Neural progenitor cell (in vitro differentiated cells): Measurements from ENCODE around the gene DDAH1. TPM values are rescaled to one million over a fixed set of nuclear protein-coding genes. Genes with fewer than 3 reads are reported as not detected.

Experiments
- DNase-seq: peaks from one replicate; pipeline ENCODE4 v3.0.0-alpha.2; 2016; ENCODE audit warnings: low spot score
- H2AFZ ChIP-seq: fragments of 200-600 bp; sonication (generic); replicated peaks from 2 replicates; pipeline ENCODE4 v1.6.1; 2016; ENCODE audit warnings: antibody characterized with exemption
- H3F3A ChIP-seq: fragments of 200-600 bp; sonication (generic); 2 replicates; pipeline ENCODE4 v1.6.1; 2016; ENCODE audit warnings: antibody characterized with exemption, low read depth
- H3K27ac ChIP-seq: fragments of 200-600 bp; sonication (generic); 2 replicates; pipeline ENCODE4 v1.5.1; 2016; ENCODE audit warnings: mild to moderate bottlenecking
- H3K27me3 ChIP-seq: fragments of 200-600 bp; sonication (generic); 2 replicates; pipeline ENCODE4 v1.6.1; 2016; ENCODE audit warnings: mild to moderate bottlenecking, moderate library complexity
- H3K36me3 ChIP-seq: fragments of 200-600 bp; sonication (generic); 2 replicates; pipeline ENCODE4 v1.5.1; 2016
- H3K4me1 ChIP-seq: fragments of 200-600 bp; sonication (generic); 2 replicates; pipeline ENCODE4 v1.6.1; 2016; ENCODE audit warnings: mixed run types
- H3K4me2 ChIP-seq: fragments of 200-600 bp; sonication (generic); 2 replicates; pipeline ENCODE4 v1.6.1; 2016
- H3K4me3 ChIP-seq: fragments of 200-600 bp; sonication (generic); 2 replicates; pipeline ENCODE4 v1.5.1; 2016
- H3K79me2 ChIP-seq: fragments of 200-600 bp; sonication (generic); 2 replicates; pipeline ENCODE4 v1.6.1; 2016; ENCODE audit warnings: low read depth
- H3K9ac ChIP-seq: fragments of 200-600 bp; sonication (generic); 2 replicates; pipeline ENCODE4 v1.6.1; 2016
- H3K9me3 ChIP-seq: fragments of 200-600 bp; sonication (generic); 2 replicates; pipeline ENCODE4 v1.5.1; 2016; ENCODE audit warnings: low read depth
- H4K20me1 ChIP-seq: fragments of 200-600 bp; sonication (generic); 2 replicates; pipeline ENCODE4 v1.6.1; 2016; ENCODE audit warnings: low read depth
- H3K27ac Mint-ChIP-seq: 3 replicates; pipeline ENCODE4 v1.8.0; 2021; ENCODE audit warnings: mixed read lengths
- H3K27me3 Mint-ChIP-seq: 2 replicates; pipeline ENCODE4 v1.8.0; 2022; ENCODE audit warnings: low read depth, mild to moderate bottlenecking, inconsistent platforms, moderate library complexity, mixed read lengths; ENCODE audit not compliant: insufficient read depth
- H3K36me3 Mint-ChIP-seq: 3 replicates; pipeline ENCODE4 v1.8.0; 2021; ENCODE audit warnings: mixed read lengths
- H3K4me1 Mint-ChIP-seq: 3 replicates; pipeline ENCODE4 v1.8.0; 2021; ENCODE audit warnings: mixed read lengths
- H3K4me3 Mint-ChIP-seq: 3 replicates; pipeline ENCODE4 v1.8.0; 2021; ENCODE audit warnings: mild to moderate bottlenecking, moderate library complexity, mixed read lengths
- H3K9me3 Mint-ChIP-seq: 3 replicates; pipeline ENCODE4 v1.8.0; 2020; ENCODE audit warnings: mixed read lengths
- EZH2 ChIP-seq: fragments of 200-600 bp; sonication (generic); IDR thresholded peaks from 2 replicates; pipeline ENCODE4 v1.6.1; 2017; ENCODE audit warnings: antibody characterized with exemption, mild to moderate bottlenecking, moderate library complexity
- EZH2phosphoT487 ChIP-seq: fragments of 200-600 bp; sonication (generic); IDR thresholded peaks from 2 replicates; pipeline ENCODE4 v1.6.1; 2017; ENCODE audit warnings: antibody characterized with exemption
- total RNA-seq: library from RNA; depleted of rRNA; stranded (reverse); fragments of >200 nt; gene quantifications from 2 replicates; pipeline ENCODE4 v1.2.3, GENCODE V29; 2015; ENCODE audit warnings: low replicate concordance
- TF ChIP-seq, protein P1 (sequence below): fragments of 200-600 bp; sonication (generic); IDR thresholded peaks from 2 replicates; pipeline ENCODE4 v1.5.1; 2017; ENCODE audit warnings: antibody characterized with exemption, mild to moderate bottlenecking

Gene DDAH1
- total RNA-seq, 1 donor from 2014 or later, result 23.1 TPM

GRCh38 chr1:85397490-85398032 is 67.4 kb downstream of the DDAH1 start:
- H3K4me1 Mint-ChIP-seq, result peaks cover 23% of the 10 kb centered on the region
- no peaks in the 10 kb centered on the region for H3K36me3 ChIP-seq
- peak overlapping the region; percentile 67 for H3K27ac Mint-ChIP-seq
- H3K9me3 ChIP-seq, result peaks cover 6% of the 10 kb centered on the region
- H3K27me3 ChIP-seq, result no peaks in the 10 kb centered on the region
- TF ChIP-seq EZH2phosphoT487 (no peak), EZH2 (no peak)
- TF ChIP-seq, protein P1, sequence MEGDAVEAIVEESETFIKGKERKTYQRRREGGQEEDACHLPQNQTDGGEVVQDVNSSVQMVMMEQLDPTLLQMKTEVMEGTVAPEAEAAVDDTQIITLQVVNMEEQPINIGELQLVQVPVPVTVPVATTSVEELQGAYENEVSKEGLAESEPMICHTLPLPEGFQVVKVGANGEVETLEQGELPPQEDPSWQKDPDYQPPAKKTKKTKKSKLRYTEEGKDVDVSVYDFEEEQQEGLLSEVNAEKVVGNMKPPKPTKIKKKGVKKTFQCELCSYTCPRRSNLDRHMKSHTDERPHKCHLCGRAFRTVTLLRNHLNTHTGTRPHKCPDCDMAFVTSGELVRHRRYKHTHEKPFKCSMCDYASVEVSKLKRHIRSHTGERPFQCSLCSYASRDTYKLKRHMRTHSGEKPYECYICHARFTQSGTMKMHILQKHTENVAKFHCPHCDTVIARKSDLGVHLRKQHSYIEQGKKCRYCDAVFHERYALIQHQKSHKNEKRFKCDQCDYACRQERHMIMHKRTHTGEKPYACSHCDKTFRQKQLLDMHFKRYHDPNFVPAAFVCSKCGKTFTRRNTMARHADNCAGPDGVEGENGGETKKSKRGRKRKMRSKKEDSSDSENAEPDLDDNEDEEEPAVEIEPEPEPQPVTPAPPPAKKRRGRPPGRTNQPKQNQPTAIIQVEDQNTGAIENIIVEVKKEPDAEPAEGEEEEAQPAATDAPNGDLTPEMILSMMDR, result no peak
- H3K4me3 ChIP-seq, result no peak overlapping the region
- H3K4me2 ChIP-seq, result peak overlapping the region; percentile 25
- H3K79me2 ChIP-seq, result no peaks in the 10 kb centered on the region
- H3K27ac ChIP-seq, result no peak overlapping the region
- H3K4me1 ChIP-seq, result peaks cover 15% of the 10 kb centered on the region
- no peaks in the 10 kb centered on the region for H4K20me1 ChIP-seq
- no peak overlapping the region for H2AFZ ChIP-seq
- peaks cover 5% of the 10 kb centered on the region for H3K36me3 Mint-ChIP-seq
- H3K4me3 Mint-ChIP-seq, result no peak overlapping the region
- H3F3A ChIP-seq, result no peaks in the 10 kb centered on the region
- peak; percentile 39 for DNase-seq
- no peak overlapping the region for H3K9ac ChIP-seq
- H3K27me3 Mint-ChIP-seq, result no peaks in the 10 kb centered on the region
- peaks cover 5% of the 10 kb centered on the region for H3K9me3 Mint-ChIP-seq

DNA sequence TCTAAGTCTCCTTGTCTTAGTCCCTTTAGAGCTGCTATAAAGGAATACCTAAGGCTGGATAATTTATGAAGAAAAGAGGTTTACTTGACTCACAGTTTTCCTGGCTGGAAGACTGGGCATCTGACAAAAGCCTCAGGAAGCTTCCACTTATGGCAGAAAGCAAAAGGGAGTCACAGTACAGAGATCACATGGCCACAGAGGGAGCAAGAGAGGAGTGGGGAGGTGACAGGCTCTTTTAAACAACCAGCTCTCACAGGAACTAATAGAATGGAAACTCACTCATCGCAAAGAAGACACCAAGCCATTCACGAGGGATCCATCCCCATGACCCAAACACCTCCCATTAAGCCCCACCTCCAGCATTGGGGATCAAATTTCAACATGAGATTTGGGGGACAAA is 68.8 kb downstream of the DDAH1 start:
- Mint-ChIP-seq H3K27ac (no peak overlapping the region), H3K27me3 (no peaks in the 10 kb centered on the region), H3K4me3 (no peak overlapping the region), H3K36me3 (peaks cover 5% of the 10 kb centered on the region), H3K4me1 (peaks cover 23% of the 10 kb centered on the region), H3K9me3 (peaks cover 5% of the 10 kb centered on the region)
- Histone ChIP-seq H2AFZ (no peak overlapping the region), H3K4me3 (no peak overlapping the region), H3K9me3 (peaks cover 6% of the 10 kb centered on the region), H3F3A (no peaks in the 10 kb centered on the region), H3K27ac (no peak overlapping the region), H3K4me2 (no peak overlapping the region), H3K9ac (no peak overlapping the region), H3K36me3 (no peaks in the 10 kb centered on the region), H3K79me2 (no peaks in the 10 kb centered on the region), H3K27me3 (no peaks in the 10 kb centered on the region), H4K20me1 (no peaks in the 10 kb centered on the region), H3K4me1 (peaks cover 15% of the 10 kb centered on the region)
- TF ChIP-seq EZH2 (no peak), EZH2phosphoT487 (no peak)
- TF ChIP-seq, protein P1, result no peak
- DNase-seq, result no peak

- Histone ChIP-seq H3K79me2 (no peaks in the 10 kb centered on the region), H3K4me2 (no peak overlapping the region), H2AFZ (no peak overlapping the region), H4K20me1 (no peaks in the 10 kb centered on the region), H3K4me3 (no peak overlapping the region), H3K9me3 (peaks cover 6% of the 10 kb centered on the region), H3F3A (no peaks in the 10 kb centered on the region), H3K27ac (no peak overlapping the region), H3K9ac (no peak overlapping the region), H3K4me1 (peaks cover 12% of the 10 kb centered on the region), H3K27me3 (no peaks in the 10 kb centered on the region), H3K36me3 (no peaks in the 10 kb centered on the region)
- H3K4me3 Mint-ChIP-seq, result no peak overlapping the region
- no peak overlapping the region for H3K27ac Mint-ChIP-seq
- peaks cover 19% of the 10 kb centered on the region for H3K4me1 Mint-ChIP-seq
- TF ChIP-seq, protein P1, result no peak
- TF ChIP-seq EZH2 (no peak), EZH2phosphoT487 (no peak)
- peaks cover 6% of the 10 kb centered on the region for H3K9me3 Mint-ChIP-seq
- H3K27me3 Mint-ChIP-seq, result no peaks in the 10 kb centered on the region
- H3K36me3 Mint-ChIP-seq, result peaks cover 5% of the 10 kb centered on the region
- DNase-seq, result no peak
Observed at GRCh38 chr1:85394130-85394529, 70.8 kb downstream of the DDAH1 start.
